ENCODE measurements around the gene IL20RB. TPM values are rescaled to one million over a fixed set of nuclear protein-coding genes. Genes with fewer than 3 reads are reported as not detected.

The IL20RB gene
- total and polyA plus RNA-seq, 2 of the 13 experiments (the other 11 are each of a cell fraction or from before 2014, with no cell fraction given), result 0.22 to 0.32 TPM

DNA sequence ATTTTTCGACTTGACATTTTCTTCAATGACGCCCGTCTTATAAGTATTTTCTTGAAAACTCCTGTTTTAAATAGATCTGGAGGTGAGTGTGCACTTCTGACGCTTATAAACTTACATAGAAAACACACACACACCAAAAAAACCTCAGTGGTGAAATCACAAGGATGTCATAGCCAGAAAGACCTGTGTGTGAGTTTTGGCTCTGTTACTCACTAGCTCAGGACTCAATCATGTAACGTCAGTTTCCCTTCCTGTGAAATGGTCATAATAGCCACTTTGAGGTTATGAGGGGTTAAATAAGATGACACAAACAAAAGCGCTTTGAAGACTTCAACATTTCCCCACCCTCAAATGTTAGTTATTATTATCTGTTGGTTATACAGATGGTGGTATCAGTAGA is 1.8 kb downstream of the IL20RB start:
- Histone ChIP-seq H3K4me3 (replicated peaks in 1 of 3; ENCODE audit: insufficient read depth in 1 of 3, low read depth in 2 of 3, low read length in 3 of 3) (no peak overlapping the region), H3K4me2 (ENCODE audit: low read depth, low read length) (no peak overlapping the region), H3K9me3 (ENCODE audit: low read length) (no peaks in the 10 kb centered on the region), H3K9ac (ENCODE audit: insufficient read depth, low read depth, low read length) (no peak overlapping the region), H3K4me1 (ENCODE audit: insufficient read depth, low read length) (peaks cover 38% of the 10 kb centered on the region), H3K79me2 (ENCODE audit: insufficient read depth, low read length) (no peaks in the 10 kb centered on the region), H3K27ac (ENCODE audit: extremely low read length, insufficient read depth, low read length) (no peak overlapping the region), H2AFZ (ENCODE audit: low read length) (no peak overlapping the region), H3K27me3 (ENCODE audit: control insufficient read depth in 1 of 2, insufficient read depth in 2 of 2, low read length in 2 of 2) (no peaks in the 10 kb centered on the region), H3K36me3 (replicated peaks in 1 of 2; ENCODE audit: control insufficient read depth in 1 of 2, insufficient read depth in 2 of 2, low read length in 2 of 2) (no peaks in the 10 kb centered on the region), H4K20me1 (ENCODE audit: insufficient read depth, low read length) (no peaks in the 10 kb centered on the region)
- in situ Hi-C loops (cut with HindIII; ENCODE audit: extremely low pct_ligation_motif_present, low pct_unique_long_range_greater_than_20kb) (no loop called here), intact Hi-C loops (cut with micrococcal nuclease; ENCODE audit: unreplicated experiment) (no loop called here)
- TF ChIP-seq ZNF766 (CRISPR knock-in tag; IDR thresholded peaks at IDR 0.05; ENCODE audit: borderline replicate concordance) (no peak), ZNF251 (CRISPR knock-in tag; IDR thresholded peaks at IDR 0.05) (no peak), SIN3A (IDR thresholded peaks at IDR 0.05; ENCODE audit: borderline replicate concordance, low read depth, low read length) (no peak), CENPX (CRISPR knock-in tag; IDR thresholded peaks at IDR 0.05) (no peak), ZNF713 (CRISPR knock-in tag; IDR thresholded peaks at IDR 0.05) (no peak), ZNF614 (CRISPR knock-in tag; IDR thresholded peaks at IDR 0.05; ENCODE audit: borderline replicate concordance) (no peak), ZNF720 (CRISPR knock-in tag; IDR thresholded peaks at IDR 0.05) (no peak), ZNF253 (CRISPR knock-in tag; IDR thresholded peaks at IDR 0.05; ENCODE audit: borderline replicate concordance) (no peak), ZNF264 (CRISPR knock-in tag; IDR thresholded peaks at IDR 0.05) (no peak), TAF15 (IDR thresholded peaks at IDR 0.05; ENCODE audit: low read depth, low read length, poor library complexity, severe bottlenecking) (no peak), ZNF619 (CRISPR knock-in tag; IDR thresholded peaks at IDR 0.05) (no peak)
- ChIA-PET POLR2A (no interaction called here), CTCF (ENCODE audit: low intra/inter-chr PET ratio, low total read pairs) (no interaction called here)
- WGBS (ENCODE audit: low lambda C conversion rate), result 99% methylated on average over 6 of the region's 6 CpGs
- ATAC-seq, result no peak
- DNase-seq (ENCODE audit: low spot score), result no peak
- no peak for FAIRE-seq
- no TSS peak for BruUV-seq (replicated peaks)

Measured in HepG2 (cell line).